Urothelium cell line (cell line): ENCODE measurements around the gene RGS1.

Experiments used
- DNase-seq: peaks from one replicate; pipeline ENCODE4 v3.0.0; 2011; ENCODE audit warnings: low spot score, mixed read lengths
- FAIRE-seq: peaks from 2 replicates; lab custom pipeline; 2011; peaks lifted over from hg19 to GRCh38; lab: Jason Lieb, UNC

RGS1 gene

GRCh38 chr1:192579010-192579738 is 3.6 kb downstream of the RGS1 start:
- no peak for FAIRE-seq

DNA sequence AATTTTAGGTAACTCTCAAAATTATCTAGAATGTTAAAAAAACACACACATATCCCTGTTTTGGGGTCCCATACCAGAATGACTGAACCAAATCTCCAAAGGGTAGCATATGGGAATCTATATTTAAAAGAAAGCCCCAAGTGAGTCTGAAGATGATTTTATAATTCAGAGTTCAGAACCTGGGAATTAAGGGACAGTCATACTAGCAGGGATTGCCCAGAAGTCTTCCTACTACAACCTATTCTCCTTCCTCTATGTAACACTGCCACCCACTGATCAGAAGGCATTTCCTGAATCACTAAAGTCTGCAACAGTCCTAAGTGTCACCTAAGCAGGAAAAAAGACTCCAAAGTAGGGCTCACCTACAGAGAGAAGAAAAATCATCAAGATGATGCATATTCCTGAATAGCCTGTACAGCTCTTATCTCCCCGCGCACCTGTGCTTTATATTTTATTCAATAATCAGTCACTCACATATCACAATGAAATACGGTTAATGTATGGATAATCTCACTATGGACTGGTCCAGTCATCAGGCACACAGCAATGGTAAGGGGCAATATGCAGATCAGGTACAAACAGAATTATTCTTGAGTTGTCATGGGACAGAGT is 4.9 kb downstream of the RGS1 start:
- DNase-seq, result no peak
- FAIRE-seq, result no peak

More at GRCh38 chr1:192579010-192579738, 3.6 kb downstream of the RGS1 start:
- no peak for DNase-seq

DNA sequence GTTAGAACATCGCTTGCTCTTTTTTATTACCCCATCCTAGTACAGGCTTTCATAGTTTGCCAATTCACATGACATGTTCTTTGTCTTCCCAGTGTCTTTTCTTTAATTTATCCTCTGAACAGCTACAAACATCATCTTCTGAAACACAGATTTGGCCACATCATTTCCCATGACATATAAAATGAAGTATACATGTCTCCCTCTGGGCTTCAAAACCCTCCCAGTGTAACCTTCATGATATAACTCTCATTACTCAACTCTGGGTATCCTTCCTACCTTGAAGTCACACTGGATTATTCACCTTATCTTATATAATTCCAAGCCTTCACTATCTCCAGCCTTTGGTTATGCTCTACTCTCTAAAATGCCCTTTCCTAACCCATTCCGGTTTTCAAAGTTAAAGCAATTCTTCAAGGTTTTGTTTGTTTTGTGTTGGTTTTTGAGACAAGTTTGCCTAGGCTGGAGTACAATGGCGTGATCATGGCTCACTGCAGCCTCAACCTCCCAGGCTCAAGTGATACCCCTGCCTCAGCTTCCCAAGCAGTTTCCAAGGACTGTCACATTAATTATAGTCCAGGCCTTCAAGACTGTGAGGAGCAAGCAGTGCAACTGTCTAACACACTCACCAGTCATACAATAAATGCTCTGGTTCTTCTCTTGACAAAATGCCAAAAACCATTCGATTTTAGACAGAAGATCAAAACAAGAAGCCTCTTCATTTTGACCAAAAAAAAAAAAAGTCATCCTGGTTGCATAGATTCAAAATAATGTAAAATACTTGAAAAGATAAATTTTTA is 5.8 kb downstream of the RGS1 start:
- DNase-seq (no peak), FAIRE-seq (no peak)

- FAIRE-seq (no peak), DNase-seq (no peak)
Observed at GRCh38 chr1:192584866-192585265, 9.3 kb downstream of the RGS1 start.

GRCh38 chr1:192587386-192588266 is 12.1 kb downstream of the RGS1 start:
- FAIRE-seq, result no peak

GRCh38 chr1:192588546-192588945 is 13.0 kb downstream of the RGS1 start:
- DNase-seq (no peak), FAIRE-seq (no peak)

More at GRCh38 chr1:192587386-192588266, 12.1 kb downstream of the RGS1 start:
- DNase-seq, result no peak

GRCh38 chr1:192589813-192590212 is 14.2 kb downstream of the RGS1 start:
- no peak for DNase-seq
- FAIRE-seq, result no peak

GRCh38 chr1:192592517-192592916 is 16.9 kb downstream of the RGS1 start:
- DNase-seq (no peak), FAIRE-seq (no peak)

DNA sequence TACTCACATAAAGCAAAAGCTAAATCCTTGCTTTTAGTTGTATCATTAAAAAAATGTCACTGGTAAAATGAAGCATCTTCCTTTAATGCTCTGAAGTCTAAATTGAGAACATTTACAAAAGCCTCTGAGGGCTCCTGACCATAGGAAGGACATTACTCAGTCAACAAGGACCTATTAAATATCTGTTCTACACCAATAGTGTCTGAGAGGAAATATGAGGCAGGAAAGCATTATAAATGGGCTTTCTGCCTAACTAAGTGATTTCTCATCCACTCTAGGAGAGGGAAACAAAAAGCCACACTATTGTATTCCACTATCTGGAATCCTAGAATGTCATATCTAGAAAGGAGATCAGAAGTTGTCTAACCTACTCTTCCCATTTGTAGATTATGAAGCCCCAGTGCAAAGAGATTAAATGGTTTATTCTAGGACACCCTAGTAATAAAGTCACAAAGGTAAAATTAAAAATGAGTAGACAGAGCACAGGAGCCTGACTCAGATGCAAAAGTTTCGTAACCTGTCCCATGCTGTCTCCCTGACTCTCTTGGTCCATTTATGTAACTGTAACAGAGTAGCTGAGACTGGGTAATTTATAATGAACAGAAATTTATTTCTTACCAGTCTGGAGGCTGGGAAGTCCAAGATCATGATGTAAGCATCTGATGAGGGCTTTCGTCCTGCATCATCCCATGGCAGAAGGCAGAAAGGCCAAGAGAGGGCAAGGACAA is 17.6 kb downstream of the RGS1 start:
- FAIRE-seq (no peak), DNase-seq (no peak)

GRCh38 chr1:192595299-192595698 is 19.7 kb downstream of the RGS1 start:
- no peak for DNase-seq

GRCh38 chr1:192598589-192598988 is 23.0 kb downstream of the RGS1 start:
- no peak for FAIRE-seq
- no peak for DNase-seq

More at GRCh38 chr1:192595299-192595698, 19.7 kb downstream of the RGS1 start:
- no peak for FAIRE-seq

GRCh38 chr1:192600275-192600674 is 24.7 kb downstream of the RGS1 start:
- DNase-seq, result no peak
- no peak for FAIRE-seq

GRCh38 chr1:192601143-192601542 is 25.6 kb downstream of the RGS1 start:
- no peak for DNase-seq
- no peak for FAIRE-seq

DNA sequence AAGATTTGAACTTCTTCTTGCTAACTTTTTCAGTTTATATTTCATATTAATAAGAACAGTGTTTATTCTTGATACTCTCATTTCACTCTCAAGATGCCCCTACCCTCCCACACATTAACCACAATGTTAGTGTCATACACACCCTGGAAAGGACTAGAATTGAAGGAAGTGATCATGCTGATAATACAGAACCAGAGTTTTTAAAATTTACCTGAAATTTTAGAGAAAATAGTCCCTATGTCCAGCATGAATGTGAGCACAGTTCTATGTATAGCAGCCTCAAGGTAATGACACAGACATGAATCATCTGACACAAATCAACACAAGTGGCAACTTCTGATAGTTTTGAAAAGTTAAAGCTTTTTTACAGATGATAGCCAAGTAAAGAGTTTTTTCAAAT is 26.0 kb downstream of the RGS1 start:
- DNase-seq, result no peak
- no peak for FAIRE-seq

DNA sequence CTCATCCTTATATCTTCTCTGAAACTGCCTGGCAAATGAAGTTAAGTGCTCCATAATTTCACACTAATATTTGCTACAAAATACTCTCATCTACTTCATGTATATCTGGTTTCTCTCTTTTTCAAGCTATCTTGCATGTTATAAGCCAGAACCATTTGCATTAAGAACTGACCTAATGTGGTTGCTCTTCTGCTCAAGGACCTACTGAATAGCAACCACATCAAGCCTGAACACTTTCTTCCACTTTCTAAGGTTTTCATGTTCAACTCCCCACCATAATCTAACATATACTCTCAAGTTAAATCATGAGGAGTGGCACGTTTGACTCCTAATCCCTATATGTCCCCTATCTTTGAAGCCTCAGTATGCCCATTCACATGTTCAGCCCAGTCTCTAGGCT is 27.2 kb downstream of the RGS1 start:
- FAIRE-seq, result no peak
- DNase-seq, result no peak

- no peak for DNase-seq
- FAIRE-seq, result no peak
Observed at GRCh38 chr1:192603218-192603787, 27.7 kb downstream of the RGS1 start.

- FAIRE-seq (no peak), DNase-seq (no peak)
Observed at GRCh38 chr1:192604979-192605620, 29.5 kb downstream of the RGS1 start.

- FAIRE-seq (no peak), DNase-seq (no peak)
Observed at GRCh38 chr1:192608671-192609070, 33.1 kb downstream of the RGS1 start.
